Stimulated activated CD8-positive, alpha-beta memory T cell treated with anti-CD3 and anti-CD28 coated beads, Interleukin-7, amount 100 ng/mL, for 24 hours (primary cell): ENCODE results near the gene ZCCHC7.
"Not testable (repeated sequence)": the region's sequence is repeated elsewhere in the genome, so short reads cannot be mapped to it uniquely, and the experiment has no call there.

Experiments
- DNase-seq: peaks from one replicate; pipeline ENCODE4 v3.0.0-alpha.2; 2020; ENCODE audit warnings: low read depth

ZCCHC7 gene

DNA sequence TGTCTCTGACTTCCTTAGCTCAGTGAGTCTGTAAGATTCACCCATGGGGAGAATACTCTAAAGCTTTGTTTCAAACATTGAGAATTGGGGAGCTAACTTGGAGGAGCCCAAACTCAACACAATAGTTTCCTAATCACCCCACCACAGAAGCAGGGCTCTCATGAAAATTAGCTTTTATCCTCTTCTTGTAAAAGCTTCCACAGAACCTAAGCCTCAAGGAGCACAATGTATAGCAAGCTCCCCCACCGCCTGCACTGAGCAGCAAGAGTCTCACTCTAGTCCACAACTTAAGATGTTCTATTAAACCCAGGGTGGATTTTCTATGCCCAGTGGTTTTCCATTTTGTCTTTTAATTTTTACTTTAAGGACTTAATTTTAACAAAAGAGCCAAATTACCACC, 253.2 kb downstream of the ZCCHC7 start:
- DNase-seq = no peak

- DNase-seq = no peak
Measured at GRCh38 chr9:37374892-37375291, 254.5 kb downstream of the ZCCHC7 start.

DNA sequence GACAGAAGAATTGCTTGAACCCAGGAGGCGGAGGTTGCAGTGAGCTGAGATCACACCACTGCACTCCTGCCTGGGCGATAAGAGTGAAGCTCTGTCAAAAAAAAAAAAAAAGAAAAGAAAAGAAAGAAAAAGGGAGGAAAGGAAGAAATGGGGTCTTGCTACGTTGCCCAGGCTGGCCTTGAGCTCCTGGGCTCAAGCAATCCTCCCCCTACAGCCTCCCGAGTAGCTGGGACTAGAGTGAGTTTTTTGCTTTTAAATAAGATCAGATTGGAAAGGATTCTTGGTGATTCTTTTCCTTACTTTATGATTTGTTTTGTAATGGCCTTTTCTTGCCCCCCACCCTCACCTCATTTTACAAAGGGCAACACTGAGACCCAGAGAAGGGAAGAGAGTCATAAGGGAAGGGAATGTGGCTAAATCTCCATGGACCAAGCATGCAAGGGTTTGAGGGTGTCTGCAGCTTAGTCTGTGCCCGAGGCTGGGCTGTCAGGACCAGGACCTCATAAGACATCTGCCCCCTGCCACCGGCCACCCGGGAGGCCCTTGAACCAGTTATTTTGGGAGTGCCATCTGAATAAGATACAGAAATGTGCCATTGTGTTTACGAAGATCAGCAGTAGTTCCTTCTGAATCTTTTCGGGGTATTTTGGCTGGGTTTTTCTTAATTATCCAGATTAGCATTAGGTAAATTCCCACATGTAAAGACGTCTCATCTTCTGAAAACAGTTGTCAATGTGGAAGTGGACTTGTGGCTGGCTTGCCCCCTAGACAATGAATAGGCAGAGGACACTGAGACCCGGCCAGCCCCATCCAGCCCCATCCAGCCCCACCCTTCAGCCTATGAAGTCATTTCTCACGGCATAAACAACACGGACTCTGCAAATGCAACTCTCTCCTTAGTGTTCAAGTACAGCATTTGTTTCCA, 257.6 kb downstream of the ZCCHC7 start:
- DNase-seq = no peak

DNA sequence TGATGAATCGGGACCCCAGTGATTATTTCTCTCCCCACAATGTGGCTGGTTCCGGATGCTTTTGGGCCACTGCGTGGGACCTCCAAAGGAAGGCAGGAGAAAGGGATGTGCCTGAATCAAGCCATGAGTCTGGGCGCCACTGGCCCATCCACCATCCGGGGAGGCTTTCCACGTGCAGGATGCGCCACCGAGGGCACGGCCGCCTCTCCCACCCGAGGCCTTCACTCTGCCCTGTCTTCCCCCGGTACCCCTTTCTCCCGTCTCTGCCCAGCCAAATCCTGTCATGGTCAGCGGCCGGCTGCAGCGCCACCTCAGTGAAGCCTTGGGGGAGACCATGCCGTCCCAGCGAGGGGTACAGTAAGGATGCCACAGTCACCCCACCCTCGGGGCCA, 258.2 kb downstream of the ZCCHC7 start:
- DNase-seq = no peak

GRCh38 chr9:37379835-37380234, 259.5 kb downstream of the ZCCHC7 start:
- no peak for DNase-seq

GRCh38 chr9:37380570-37380969, 260.2 kb downstream of the ZCCHC7 start:
- DNase-seq = no peak

- no peak for DNase-seq
Measured at GRCh38 chr9:37381094-37381741, 260.8 kb downstream of the ZCCHC7 start.

- no peak for DNase-seq
Measured at GRCh38 chr9:37382161-37382981, 262.0 kb downstream of the ZCCHC7 start.

DNA sequence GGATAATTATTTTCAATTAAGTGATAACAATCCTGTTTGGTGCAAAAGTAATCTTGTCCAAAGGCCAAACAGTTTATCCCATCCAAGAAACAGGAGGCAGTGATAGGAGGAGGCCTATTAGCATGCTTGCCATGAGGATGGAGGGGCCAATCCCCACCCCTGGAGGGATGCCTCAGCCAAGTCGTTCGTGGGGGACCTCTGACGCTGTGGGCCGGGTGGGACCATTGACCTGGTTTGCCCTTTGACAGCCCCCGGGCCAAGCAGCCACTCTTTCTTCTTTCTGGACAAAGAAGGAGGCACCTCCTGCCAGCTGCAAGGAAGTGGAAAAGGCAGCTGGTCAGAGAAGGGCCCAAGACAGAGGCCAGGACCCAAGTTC, 262.6 kb downstream of the ZCCHC7 start:
- DNase-seq = no peak

- DNase-seq = no peak
Measured at GRCh38 chr9:37383393-37383792, 263.0 kb downstream of the ZCCHC7 start.

- no peak for DNase-seq
Measured at GRCh38 chr9:37383876-37384746, 263.7 kb downstream of the ZCCHC7 start.

DNA sequence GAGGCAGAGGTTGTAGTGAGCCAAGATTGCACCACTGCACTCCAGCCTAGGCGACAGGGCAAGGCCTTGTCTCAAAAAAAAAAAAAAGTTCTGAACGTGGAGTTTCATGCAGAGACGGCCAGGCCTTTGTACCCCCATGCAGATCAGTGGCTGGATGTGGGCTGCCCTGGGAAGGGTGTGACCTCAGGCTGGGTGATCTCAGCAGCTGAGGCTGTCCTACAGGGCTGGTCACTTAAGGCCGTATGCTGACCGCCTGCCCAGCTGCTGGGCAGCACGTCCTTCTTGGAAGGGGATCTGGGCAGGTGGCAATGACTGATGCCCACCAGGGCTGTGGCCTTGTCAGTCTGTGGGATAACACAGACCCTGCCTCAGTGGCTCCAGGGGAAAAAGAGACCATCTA, 264.9 kb downstream of the ZCCHC7 start:
- DNase-seq = no peak

- DNase-seq = no peak
Measured at GRCh38 chr9:37386988-37387387, 266.6 kb downstream of the ZCCHC7 start.

GRCh38 chr9:37390759-37391158, 270.4 kb downstream of the ZCCHC7 start:
- no peak for DNase-seq

- DNase-seq = no peak
Measured at GRCh38 chr9:37392272-37392671, 271.9 kb downstream of the ZCCHC7 start.

DNA sequence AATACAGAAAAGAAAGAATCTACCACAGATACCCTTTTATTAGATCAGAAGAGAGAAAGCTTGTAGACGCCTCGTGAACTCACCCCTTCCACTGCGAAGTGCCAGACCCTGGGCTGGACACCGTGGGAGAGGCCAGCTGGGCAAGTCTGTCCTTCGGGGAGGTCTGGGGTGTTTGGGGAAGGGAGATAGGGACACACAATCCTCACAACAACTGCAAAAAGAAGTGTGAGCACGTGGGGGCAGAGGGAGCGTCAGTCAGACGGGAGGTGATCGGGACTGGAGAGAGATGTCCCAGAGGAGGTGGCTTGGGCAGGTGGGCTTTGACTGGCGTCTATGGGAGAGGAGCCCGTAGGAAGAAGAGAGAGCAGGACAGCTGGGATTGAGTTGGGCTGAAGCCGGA, 274.9 kb downstream of the ZCCHC7 start:
- no peak for DNase-seq

- DNase-seq = no peak
Measured at GRCh38 chr9:37395663-37396062, 275.3 kb downstream of the ZCCHC7 start.

DNA sequence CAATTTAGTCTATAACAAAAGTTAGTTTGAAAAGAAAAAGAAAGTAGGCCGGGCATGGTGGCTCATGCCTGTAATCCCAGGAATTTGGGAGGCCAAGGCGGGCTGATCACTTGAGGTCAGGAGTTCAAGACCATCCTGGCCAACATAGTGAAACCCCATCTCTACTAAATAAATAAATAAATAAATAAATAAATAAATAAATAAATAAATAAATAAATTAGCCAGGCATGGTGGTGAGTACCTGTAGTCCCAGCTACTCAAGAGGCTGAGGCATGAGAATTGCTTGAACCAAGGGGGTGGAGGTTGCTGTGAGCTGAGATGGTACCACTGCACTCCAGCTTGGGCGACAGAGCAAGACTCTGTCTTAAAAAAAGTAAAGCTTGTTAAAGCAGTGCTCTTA, 277.6 kb downstream of the ZCCHC7 start:
- DNase-seq = not testable (repeated sequence)

DNA sequence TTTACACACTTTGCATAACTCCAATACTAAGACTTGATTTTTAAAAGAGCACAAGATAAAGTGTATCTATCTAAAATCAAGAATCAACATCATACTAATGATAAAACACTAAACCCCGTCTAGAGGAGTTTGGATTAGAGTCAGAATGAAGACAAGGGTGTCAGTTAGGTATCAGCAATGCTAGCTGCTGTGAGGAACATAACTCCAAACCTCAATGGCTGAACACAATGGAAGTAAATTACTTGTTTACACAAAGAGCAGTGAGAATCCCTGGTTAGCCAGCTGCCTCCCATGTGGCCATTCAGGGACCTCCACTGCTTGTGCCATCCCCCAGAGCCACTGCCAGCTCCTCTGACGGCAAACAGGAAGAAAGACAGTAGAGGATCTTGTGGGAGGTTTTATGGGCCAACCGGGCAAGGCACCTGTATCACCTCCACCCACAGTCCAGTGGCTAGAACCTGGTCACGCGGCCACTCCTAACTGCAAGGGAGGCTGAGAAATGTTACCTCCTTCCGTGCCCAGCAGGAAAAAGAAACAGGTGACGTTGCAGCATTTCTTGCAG, 278.2 kb downstream of the ZCCHC7 start:
- no peak for DNase-seq

DNA sequence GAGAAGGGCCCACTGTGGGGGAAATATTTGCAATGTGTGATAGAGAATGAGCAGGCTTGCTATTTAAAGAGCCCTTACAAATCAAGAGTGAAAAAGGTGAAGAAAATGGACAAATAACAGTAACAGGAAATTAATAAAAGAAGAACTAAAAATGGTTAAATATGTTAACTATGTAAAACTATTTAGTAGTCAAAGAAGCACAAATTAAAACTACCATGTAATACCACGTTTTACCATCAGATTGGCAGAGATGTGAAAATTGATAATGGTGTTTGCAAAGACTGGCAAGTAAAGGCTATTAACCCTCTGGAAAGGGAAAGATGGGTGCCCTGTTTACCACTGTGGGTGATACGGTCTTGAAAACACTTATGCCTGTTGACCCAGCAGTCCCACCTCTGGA, 279.0 kb downstream of the ZCCHC7 start:
- no peak for DNase-seq

DNA sequence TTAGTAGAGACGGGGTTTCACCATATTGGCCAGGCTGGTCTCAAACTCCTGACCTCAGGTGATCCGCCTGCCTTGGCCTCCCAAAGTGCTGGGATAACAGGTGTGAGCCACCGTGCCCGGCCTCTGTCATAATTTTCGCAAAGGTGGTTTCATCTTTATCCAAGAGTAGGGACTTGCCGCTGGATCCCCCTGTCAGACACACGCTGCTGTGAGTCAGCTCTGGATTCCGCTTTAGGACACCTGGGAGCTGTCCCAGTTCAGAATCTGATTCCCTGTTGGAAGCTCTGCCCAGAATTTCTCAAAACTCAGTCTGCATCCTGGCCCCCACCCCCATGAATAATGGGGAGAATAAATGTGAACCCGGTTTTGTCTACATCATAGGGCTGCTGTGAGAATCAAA, 284.2 kb downstream of the ZCCHC7 start:
- no peak for DNase-seq
